Lung (tissue), 12 donors: ENCODE measurements around the gene DNAAF9. TPM values are rescaled to one million over a fixed set of nuclear protein-coding genes. Genes with fewer than 3 reads are reported as not detected.

ENCODE experiments used
- ATAC-seq: fragments of 200-7000 bp; cut with Tn5 transposase; one replicate; pipeline ENCODE4 v1.9.1; 2020; ENCODE audit warnings: moderate number of reproducible peaks; ENCODE audit not compliant: insufficient read depth, low FRiP score
- DNase-seq, 3 donors: peaks; one replicate each; pipeline ENCODE4 v3.0.0-alpha.2; 2013 to 2017
- H3K27ac ChIP-seq, 2 donors: one replicate each; pipeline ENCODE4 v1.5.1; 2013; ENCODE audit warnings: mild to moderate bottlenecking in 2 of 2, moderate library complexity in 2 of 2, control low read depth in 1 of 2, inconsistent platforms in 1 of 2, low read depth in 1 of 2, low read length in 1 of 2
- H3K27me3 ChIP-seq, 3 donors: one replicate each; pipeline ENCODE4 v1.5.1; 2013; ENCODE audit warnings: low read length in 2 of 3; ENCODE audit not compliant: control insufficient read depth in 3 of 3, insufficient read depth in 3 of 3
- H3K36me3 ChIP-seq, 4 donors: one replicate each; pipeline ENCODE4 v1.5.1; 2013; ENCODE audit warnings: low read length in 4 of 4, mild to moderate bottlenecking in 1 of 4, moderate library complexity in 1 of 4; ENCODE audit not compliant: control insufficient read depth in 4 of 4, insufficient read depth in 4 of 4
- H3K4me1 ChIP-seq, 5 donors: one replicate each; pipeline ENCODE4 v1.5.1; 2013; ENCODE audit warnings: low read length in 5 of 5, mild to moderate bottlenecking in 2 of 5, moderate library complexity in 1 of 5; ENCODE audit not compliant: control insufficient read depth in 5 of 5, insufficient read depth in 5 of 5
- H3K4me3 ChIP-seq: one replicate; pipeline ENCODE4 v1.5.1; 2013; ENCODE audit warnings: mild to moderate bottlenecking, control low read depth, moderate library complexity
- H3K9ac ChIP-seq, 2 donors: one replicate each; pipeline ENCODE4 v1.5.1; 2013; ENCODE audit warnings: low read length in 2 of 2, control low read depth in 1 of 2; ENCODE audit not compliant: insufficient read depth in 1 of 2
- H3K9me3 ChIP-seq, 4 donors: one replicate each; pipeline ENCODE4 v1.5.1; 2013; ENCODE audit warnings: low read length in 3 of 4, mild to moderate bottlenecking in 1 of 4, moderate library complexity in 1 of 4; ENCODE audit not compliant: control insufficient read depth in 4 of 4, insufficient read depth in 3 of 4
- WGBS, 2 donors: extraction: QIAGEN DNeasy Blood & Tissue Kit; methylation state at CpG; one replicate each; pipeline ENCODE4 v1.1.7; 2013; 5-methylcytosine and 5-hydroxymethylcytosine counted together
- polyA plus RNA-seq, 2 donors: library from polyadenylated mRNA; stranded (reverse); fragments of 200-250 nt; gene quantifications; one replicate each; pipeline ENCODE4 v1.2.1, GENCODE V29; 2013
- total RNA-seq, 2 donors: library from RNA; depleted of rRNA in 1 of 2; stranded (reverse); fragments of >200 nt in 1 of 2; gene quantifications; one replicate each; pipeline ENCODE4 v1.2.1, GENCODE V29; 2014 to 2021
- TF ChIP-seq, protein P1 (sequence below): IDR thresholded peaks from 2 replicates; pipeline ENCODE4 v1.5.1; 2012; ENCODE audit warnings: mild to moderate bottlenecking; ENCODE audit errors: control extremely low read depth, extremely low read depth
- donor health status: control.
- donor health status: control.
- donor health status: Bipolar disorder and iron deficiency.
- donor health status: healthy.
- donor health status: DM: yes; HTN: yes; CAD: no.

Gene DNAAF9
- total and polyA plus RNA-seq, 4 donors, result 5.9 to 26.1 (median 11.6) TPM

GRCh38 chr20:3446779-3447178 lies 39.3 kb upstream of the DNAAF9 start:
- Histone ChIP-seq H3K27me3 (peaks cover 0 to 2% (median 0%) of the 10 kb centered on the region in 3 donors), H3K4me3 (no peak overlapping the region), H3K4me1 (no peaks in the 10 kb centered on the region), H3K9ac (no peak overlapping the region), H3K27ac (no peak overlapping the region), H3K36me3 (no peaks in the 10 kb centered on the region), H3K9me3 (no peaks in the 10 kb centered on the region)
- 89 to 91% methylated on average over 8 of the region's 8 CpGs for WGBS, 2 donors
- TF ChIP-seq, protein P1, sequence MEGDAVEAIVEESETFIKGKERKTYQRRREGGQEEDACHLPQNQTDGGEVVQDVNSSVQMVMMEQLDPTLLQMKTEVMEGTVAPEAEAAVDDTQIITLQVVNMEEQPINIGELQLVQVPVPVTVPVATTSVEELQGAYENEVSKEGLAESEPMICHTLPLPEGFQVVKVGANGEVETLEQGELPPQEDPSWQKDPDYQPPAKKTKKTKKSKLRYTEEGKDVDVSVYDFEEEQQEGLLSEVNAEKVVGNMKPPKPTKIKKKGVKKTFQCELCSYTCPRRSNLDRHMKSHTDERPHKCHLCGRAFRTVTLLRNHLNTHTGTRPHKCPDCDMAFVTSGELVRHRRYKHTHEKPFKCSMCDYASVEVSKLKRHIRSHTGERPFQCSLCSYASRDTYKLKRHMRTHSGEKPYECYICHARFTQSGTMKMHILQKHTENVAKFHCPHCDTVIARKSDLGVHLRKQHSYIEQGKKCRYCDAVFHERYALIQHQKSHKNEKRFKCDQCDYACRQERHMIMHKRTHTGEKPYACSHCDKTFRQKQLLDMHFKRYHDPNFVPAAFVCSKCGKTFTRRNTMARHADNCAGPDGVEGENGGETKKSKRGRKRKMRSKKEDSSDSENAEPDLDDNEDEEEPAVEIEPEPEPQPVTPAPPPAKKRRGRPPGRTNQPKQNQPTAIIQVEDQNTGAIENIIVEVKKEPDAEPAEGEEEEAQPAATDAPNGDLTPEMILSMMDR, result no peak
- DNase-seq, result no peak
- ATAC-seq, result no peak

DNA sequence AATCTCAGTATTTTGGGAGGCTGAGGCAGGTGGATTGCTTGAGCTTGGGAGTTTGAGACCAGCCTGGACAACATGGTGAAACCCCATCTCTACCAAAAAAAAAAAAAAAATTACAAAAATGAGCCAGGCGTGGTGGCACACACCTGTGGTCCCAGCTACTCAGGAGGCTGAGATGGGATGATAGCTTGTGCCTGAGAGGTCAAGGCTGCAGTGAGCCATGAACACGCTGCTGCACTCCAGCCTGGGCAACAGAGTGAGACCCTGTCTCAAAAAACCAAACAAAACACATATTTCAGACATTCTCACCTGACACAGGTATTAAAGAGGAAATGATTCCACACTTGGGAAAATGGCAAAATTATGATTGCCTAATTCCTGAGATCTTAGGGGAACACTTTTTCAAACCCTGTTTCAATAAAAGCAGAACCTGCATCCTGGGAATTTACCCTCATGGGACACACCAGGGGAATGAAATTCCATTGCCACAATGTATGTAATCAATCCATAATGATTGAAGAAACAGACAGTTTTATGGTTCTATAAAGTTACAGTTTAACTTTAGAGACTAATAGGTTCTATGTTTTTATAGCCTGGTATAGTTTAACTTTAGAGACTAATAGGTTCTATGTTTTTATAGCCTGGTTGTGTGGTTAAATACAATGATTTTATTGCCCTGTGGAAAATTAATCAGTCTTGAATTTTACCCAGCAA lies 29.6 kb upstream of the DNAAF9 start:
- no peaks in the 10 kb centered on the region for H3K9me3 ChIP-seq
- H3K27ac ChIP-seq, result no peak overlapping the region
- no peak overlapping the region for H3K4me3 ChIP-seq
- no peaks in the 10 kb centered on the region for H3K4me1 ChIP-seq
- H3K27me3 ChIP-seq, result no peaks in the 10 kb centered on the region
- no peaks in the 10 kb centered on the region for H3K36me3 ChIP-seq
- ATAC-seq, result no peak
- WGBS, 2 donors, result 97 to 99% methylated on average over 2 of the region's 2 CpGs
- H3K9ac ChIP-seq, result no peak overlapping the region
- no peak for DNase-seq
- TF ChIP-seq, protein P1, result no peak

GRCh38 chr20:3434232-3434631 lies 26.8 kb upstream of the DNAAF9 start:
- H3K9me3 ChIP-seq, result no peaks in the 10 kb centered on the region
- 82 to 87% methylated on average over 6 of the region's 6 CpGs for WGBS, 2 donors
- no peaks in the 10 kb centered on the region for H3K4me1 ChIP-seq
- H3K36me3 ChIP-seq, result no peaks in the 10 kb centered on the region
- H3K27me3 ChIP-seq, result no peaks in the 10 kb centered on the region
- H3K27ac ChIP-seq, result no peak overlapping the region
- no peak for ATAC-seq
- no peak overlapping the region for H3K4me3 ChIP-seq
- H3K9ac ChIP-seq, result no peak overlapping the region
- TF ChIP-seq, protein P1, result no peak
- DNase-seq, result no peak

DNA sequence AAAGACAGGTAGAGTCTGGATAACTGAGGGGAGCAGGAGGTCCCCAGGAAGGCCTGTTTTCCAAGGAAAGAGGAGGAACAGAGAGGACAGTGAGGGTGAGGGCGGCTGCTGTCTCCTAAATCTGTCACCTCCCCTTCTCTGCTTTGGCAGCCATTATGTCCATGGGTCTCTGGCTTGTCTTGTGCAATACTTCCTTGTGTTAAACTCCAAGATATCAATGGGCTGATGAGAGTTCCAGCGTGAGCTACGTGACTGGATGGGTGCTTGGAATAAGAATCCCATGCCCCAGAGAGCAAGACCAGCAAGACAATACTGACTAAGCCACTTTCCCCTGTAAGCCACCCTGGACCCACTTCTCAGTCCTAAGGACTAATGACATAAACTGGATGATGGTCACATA lies 26.3 kb upstream of the DNAAF9 start:
- Histone ChIP-seq H3K27ac (no peak overlapping the region), H3K4me1 (no peaks in the 10 kb centered on the region), H3K4me3 (no peak overlapping the region), H3K9me3 (no peaks in the 10 kb centered on the region), H3K9ac (no peak overlapping the region), H3K36me3 (no peaks in the 10 kb centered on the region), H3K27me3 (no peaks in the 10 kb centered on the region)
- TF ChIP-seq, protein P1, result no peak
- DNase-seq, result no peak
- no peak for ATAC-seq
- WGBS, 2 donors, result 66 to 76% methylated on average over 3 of the region's 3 CpGs
